Activated T-helper 9 cell treated with anti-CD3 and anti-CD28 coated beads, Interleukin-2, amount 50 U/mL, for 16 hours (primary cell): ENCODE results near the gene ARID1B.

Experiments used
- DNase-seq: peaks from one replicate; pipeline ENCODE4 v3.0.0-alpha.2; 2020; ENCODE audit warnings: low read depth

The ARID1B gene

DNA sequence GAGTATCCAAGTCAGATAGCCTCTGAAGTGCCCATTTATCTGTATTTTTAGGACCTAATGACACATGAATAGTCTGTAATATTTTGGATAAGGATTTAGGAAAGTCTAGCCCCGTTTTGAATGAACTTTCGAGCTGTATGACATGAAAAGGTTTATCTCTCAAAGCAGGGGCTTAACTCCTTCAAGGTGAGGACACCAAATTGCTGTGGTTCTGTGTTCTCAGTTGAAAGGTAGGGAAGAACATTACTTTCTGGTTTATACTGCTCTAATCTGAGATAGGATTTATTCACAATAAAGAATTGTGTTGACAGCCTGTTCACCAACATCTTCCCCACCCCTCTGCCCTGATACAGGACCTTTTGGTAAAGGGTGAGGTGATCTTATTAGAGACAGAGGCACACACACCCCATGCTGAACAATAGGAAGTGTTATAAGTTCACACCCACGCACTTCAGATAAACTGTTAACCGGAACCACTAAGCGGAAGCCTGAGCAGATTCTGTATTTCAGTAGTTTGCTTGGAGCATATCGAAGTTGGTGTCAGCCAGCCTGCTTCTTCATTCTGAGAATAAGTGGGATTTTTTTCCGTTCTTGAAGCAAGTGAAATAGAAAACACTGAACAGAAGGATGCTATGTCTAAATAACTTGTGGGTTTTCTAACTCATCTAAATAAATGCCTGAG is 322.9 kb downstream of the ARID1B start:
- peak; percentile 31 for DNase-seq

DNA sequence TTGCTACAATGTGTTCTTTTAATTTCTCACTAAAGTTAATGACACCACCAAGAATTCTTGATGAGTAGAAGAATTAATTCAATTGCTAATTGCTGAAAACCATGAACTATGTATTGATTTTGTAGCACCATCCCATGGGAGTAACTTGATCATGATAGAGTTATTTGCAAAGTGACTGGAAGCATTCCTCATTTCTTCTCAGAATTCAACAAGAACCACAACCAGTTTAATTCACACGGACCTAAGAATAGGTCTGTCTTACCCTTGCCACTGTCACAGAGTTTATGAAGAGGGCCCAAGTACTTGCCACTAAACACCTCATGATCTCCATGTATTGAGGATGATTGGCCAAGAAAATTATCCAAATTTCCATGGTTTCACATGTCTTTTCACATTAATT is 324.0 kb downstream of the ARID1B start:
- no peak for DNase-seq

DNA sequence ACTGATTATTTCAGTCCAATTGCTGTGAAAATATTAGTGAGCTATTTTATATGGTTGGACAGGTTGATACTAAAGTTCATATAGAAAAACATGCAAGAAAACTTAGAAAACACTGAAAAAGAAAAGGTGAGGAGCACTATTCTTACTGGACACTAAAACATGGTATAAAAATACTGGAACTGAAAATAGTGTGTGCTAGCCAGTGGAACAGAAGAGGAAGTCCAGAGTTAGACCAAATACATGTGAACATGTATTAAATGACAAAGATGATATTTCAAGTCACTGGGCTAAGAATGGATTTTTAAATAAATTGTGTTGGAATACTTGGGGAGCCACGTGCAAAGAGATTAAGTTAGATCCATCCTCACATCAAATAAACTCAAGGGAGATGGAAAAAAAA is 327.6 kb downstream of the ARID1B start:
- DNase-seq = no peak

DNA sequence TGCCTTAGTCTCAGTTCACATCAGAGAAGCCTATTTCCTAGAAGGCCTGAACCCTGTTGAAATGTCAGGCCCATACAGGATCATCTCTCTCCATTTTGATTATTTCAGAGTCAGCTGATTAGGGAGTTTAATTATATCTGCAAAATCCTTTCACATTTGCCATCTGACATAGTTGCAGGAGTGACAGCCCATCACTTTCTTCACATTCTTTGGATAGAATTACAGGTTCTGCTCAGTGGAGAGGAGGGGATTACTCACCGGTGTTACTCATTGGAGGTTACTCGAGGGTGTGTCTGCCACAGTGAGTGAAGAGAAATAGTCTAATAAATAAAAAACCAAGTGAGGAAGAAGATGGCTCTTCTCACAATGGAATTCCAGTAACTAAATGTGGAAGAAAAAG is 329.3 kb downstream of the ARID1B start:
- DNase-seq = no peak

DNA sequence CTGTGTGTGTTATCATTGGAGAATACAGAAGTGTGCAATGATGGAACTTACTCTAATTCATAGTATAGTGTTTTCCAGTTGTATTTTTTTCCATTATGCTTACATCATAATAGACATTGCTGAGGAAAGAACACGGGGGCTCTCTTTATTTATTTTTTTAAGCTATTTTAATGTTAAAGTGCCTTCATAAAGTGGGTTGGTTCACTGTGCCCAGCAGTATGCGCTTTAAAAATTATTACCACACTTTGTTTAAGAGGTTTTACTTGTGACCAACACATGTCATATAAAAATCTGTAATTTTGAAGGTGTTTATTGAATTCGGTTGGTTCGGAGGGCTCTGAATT is 330.4 kb downstream of the ARID1B start:
- no peak for DNase-seq

DNA sequence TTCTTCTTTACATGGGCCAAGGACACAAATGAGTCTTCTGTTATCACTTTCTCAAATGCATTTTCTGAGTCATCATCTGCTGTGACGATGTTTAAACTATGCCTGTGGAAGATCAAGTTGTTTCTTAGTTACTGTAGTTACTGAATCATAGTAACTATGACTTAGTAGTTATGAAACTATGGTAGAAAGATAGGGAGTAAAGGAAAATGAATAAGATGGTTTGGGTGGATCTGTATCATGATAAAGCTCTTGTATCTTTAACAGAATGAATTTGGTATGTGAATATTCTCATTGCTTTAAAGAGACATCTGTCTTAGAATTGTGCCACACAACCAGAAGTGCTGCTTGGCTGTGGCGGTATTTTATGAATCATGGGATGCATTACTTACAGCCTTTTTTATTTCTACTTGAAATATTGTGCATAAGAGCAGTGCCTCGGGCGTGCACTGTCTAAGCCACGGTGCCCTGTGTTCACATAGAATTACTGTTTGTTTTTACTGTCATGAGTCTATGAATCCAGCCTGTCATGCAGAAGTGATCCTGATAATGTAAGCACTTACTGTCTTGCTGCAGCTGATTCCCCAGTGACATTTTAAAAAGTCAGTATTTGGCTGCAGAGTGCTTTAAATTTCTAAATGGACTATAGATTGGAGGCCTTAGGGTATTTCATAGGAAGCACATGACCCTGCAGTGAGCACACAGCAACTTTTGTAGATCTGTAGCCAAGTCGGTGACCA is 330.9 kb downstream of the ARID1B start:
- no peak for DNase-seq

DNA sequence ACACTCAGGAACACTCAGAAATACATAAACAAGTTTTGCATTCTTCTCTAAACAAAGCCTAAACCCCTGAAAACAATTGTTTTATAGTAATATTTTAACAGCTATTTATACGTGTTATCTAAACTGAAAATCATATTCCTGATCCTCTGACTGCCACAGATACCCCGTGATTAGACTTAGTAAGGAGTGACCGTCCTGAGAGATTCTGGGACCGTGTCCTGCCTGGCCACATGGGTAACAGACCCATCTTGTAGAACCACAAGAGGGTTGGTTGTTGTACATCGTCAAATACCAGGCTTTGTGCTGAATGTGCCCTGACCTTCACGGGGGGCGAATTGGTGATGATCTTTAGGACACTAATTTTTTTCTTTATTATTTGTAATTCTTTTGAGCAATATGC is 331.7 kb downstream of the ARID1B start:
- DNase-seq = no peak

DNA sequence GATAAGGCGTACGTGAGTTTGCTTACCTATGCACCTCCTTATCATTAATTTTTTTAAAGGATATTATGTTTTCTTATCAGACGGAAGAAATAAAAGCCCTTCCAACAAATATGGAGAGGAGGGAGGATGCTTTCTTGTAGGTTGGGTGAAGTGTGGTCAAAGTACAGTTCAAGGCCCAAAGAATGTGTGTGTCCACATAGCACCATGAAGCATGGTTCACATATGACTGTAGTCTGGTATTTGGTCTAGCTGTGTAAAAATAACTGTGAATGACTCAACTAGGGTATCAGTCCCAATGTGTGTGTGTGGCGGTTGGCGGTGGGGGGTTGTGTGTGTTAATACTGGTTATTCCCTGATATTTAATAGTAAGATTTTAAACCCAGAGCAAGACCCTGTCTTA is 333.4 kb downstream of the ARID1B start:
- DNase-seq = no peak

DNA sequence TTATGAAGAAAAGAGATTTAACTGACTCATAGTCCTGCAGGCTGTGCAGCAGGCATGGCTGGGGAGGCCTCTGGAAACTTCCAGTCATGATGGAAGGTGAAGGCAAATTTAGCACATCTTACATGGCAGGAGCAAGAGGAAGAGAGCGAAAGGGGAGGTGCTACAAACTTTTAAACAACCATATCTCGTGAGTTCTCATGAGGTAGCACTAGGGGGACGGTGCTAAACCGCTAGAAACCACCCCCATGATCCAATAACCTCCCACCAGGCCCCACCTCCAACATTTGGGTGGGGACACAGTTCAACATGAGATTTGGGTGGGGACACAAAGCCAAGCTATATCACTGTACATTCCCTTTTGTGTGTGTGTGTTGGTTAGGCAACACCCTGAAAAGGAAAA is 336.2 kb downstream of the ARID1B start:
- DNase-seq = no peak

DNA sequence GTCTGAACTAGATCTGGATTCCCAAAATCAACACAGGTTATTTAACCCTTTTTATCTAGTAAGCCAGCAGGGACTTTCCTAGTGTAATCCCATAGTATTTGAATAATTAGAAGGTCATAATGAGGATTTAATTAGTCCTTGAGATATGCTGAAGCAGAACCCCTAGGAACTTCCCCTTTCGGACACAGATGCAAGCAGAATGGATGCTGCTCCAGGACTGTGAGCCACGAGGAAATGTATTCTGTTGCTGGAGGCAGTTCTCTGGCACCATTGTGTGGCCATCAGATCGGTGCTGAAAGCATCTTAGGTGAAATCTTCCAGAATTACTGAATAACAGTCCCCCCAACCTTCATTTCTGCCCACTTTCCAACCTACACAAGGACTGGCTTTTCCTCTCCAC is 339.2 kb downstream of the ARID1B start:
- no peak for DNase-seq

DNA sequence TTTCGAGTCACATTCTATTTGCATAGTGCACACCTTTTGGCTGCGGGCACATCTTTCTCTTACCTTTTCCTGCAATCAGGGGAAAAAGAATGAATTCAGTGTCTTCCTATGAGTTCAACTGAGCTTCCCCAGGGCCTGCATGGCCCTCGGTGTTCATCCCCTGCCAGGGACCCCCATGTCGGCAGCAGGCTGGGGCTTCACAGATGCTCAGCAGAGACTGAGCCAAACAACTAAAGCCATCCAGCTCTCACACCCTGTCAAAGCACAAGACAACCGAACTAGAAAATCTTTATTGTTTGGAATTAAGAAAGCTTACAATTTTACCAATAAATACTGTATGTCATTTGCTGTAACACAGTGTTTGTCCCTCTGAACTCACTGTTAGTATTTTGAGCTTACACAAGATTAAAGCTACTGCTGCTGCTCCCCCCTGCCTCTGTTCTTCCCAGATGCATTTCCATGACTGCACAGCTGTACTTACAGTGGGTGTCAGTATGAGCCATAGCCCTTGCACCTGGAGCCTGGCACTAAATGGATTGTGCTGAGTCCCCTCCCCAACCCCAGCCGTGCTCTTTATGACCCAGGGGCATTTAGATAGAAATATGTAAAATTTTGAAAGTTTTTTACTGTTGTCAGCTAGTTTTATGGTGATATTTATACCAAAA is 340.4 kb downstream of the ARID1B start:
- DNase-seq = no peak

DNA sequence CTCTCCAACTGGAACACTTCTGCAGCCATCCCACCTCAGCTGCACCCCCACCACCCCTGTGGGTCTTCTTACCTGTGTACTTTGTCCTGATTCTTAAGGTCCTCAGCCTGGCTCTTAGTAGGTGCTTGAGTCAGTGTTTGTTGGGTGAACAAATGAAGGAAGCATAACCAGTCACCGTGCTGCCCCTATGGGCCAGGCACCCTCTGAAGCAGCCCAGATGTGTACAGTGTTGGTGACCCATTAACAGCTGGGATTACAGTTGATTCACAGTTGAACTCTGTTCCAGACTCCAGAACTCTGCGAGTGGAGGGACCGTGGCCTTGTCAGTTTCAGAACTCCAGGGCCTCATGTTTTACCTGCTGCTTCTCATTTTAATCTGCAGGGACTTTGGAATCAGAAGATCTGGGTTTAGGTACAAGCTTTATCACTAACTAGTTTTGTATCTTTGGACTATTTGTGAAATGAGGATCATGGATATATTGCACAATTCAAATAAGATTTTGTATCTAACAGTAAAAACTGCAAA is 342.4 kb downstream of the ARID1B start:
- DNase-seq = no peak

DNA sequence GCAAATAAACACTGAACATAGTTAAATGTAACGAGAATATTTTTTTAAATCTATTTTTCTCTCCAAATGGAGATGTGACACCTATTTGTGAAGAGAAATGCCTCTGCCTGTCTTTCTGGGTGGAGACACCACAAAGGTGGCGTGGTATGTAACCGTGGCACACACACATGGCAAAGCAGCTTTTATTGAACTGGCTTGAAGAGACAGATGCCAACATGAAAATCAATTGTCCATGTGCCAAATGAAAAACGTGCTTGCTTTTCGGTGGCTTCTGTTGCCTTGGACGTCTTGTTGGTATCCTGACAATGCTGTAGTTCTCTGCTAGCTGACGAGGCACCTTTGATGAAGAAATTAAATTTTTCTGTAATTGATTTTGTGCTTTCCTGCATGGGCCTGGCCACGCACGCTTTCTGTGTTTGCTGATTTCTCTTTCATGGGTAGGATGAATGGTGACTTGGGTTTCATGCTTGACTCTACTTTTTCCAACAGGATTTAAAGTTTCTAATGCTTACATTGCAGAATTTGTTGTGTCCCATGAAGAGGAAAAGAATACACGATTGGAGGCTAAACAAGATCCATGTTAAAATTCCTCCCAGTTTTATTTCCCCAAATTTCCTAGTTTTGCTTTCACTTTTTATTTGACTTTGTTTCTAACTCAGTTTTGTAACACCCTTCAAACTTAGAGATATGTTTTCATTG is 343.5 kb downstream of the ARID1B start:
- no peak for DNase-seq

DNA sequence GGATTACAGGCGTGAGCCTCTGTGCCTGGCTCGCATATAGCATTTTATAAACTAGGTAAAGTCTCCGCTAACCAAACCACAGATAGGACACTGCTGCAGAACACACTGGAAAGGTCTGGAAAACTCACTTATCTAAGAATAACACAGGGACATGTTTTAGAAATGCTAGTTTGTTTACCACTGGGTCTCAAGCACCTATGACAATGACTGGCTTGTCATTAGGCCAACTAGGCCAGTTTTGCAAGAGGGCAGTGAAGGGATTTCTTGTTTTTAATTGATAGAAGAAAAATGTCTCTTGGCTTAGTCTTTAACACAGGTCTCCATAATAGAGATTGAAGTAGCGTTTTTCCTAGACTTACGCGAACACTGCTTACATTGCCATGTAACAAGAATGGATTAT is 344.7 kb downstream of the ARID1B start:
- DNase-seq = no peak

DNA sequence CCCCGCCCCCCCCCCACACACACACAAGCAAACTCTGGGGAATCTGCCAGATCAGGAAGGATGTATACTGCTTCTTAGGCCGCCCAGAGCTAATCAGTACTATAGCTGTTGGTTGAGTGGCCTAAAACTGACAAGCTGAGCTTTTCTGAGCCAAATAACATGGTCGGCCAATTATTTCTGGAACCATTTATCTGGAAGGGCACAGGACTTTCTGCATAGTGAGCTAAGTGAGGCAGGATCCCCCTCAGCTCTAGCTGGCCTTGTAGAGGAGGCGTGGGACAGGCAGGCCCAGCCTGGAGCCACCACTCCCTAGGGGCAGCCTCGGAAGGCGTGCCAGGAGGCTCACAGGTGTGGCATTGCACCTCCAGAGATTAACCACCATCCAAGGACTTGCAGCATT is 346.1 kb downstream of the ARID1B start:
- no peak for DNase-seq

DNA sequence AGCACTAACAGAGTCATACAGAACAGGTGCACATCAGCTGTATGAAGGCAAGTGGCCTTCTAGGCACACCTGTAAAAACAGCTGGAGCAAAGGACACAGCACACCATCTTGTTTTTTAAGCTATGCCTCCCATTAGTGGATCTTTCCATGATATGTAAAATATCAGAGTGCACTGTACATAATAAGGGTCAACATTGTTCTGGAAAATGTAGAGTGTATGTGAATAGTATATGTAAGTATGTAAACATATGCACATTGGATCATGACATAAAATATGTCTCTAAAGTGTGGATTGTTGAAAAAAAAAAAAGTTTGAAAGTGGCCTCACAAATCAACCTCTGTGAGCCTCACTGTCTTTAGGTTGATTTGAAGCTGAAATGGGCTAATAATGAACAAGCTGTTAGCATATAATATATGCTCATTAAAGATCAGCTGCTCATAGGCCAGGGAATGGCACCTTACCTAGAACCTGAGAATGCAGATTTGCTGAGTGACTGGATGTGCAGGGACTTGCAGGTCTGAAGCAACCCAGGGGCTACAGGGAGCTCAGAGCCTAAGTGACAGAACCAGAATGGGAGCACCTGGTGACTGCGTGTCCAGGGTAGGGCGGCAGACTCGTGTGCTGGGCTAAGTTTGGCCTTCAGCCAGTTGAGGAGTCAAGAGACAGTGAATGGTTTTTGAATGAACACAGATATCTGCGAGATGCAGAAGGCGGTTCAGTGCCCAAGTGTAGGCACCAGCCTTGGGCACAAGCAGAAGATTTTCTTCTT is 347.5 kb downstream of the ARID1B start:
- no peak for DNase-seq

DNA sequence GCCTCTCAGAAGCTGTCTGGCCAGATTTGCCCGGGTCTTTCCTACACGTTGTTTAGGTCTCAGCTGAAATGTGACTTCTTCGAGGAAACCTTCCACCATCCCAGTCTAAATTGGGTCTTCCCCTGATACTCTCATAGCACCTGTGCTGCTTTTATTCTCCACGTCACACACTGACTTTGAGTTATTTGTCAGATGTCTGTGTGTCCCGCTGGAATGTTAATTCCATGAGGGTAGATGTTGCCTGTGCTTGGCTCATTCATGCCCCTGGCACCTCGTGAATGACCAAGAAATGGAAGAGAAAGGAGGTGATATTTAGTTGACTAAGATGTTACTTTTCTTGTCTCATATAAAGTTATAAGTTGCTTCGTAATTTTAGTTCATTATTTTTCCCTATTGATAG is 348.4 kb downstream of the ARID1B start:
- no peak for DNase-seq

DNA sequence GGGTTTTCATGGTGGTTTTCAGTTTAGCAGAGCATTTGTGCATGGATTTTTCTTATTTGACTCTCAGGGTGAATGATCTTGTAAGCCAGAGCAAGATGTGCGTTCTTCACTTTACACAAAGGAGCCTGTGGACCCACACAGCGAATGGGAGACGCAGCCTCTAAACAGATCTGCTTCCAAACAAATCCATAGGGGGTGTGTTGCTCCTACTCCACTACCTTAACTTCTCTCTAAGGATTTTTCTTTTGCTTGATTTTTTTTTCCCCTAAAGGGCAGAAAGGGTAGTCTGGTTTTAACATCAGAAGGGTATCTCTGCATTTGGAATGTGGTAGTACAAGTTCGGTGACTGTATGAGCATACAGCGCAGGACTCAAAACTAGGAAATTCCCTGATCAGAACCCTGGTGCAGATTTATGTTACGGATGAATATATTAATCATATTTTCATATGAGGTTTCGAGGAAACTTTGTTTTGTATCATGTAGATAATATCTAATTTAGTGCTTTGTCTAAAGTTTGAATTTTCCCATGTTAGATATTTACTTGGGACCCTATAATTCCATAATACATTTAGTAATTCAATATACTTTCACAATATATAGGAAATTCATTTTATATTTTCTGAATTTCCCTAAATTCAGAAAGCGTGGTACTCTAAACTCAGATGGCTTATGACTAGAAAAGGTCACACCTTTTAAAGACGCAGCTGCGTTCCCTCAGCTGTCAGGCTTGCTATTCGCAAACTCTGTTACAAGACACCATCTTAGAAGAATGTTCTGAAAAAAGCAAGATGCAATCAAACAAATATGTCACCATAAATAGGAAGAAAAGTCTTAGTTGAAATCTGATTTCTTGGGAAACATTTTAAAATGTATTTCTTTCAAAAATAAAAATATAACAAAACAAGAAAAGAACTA is 349.3 kb downstream of the ARID1B start:
- DNase-seq = no peak

DNA sequence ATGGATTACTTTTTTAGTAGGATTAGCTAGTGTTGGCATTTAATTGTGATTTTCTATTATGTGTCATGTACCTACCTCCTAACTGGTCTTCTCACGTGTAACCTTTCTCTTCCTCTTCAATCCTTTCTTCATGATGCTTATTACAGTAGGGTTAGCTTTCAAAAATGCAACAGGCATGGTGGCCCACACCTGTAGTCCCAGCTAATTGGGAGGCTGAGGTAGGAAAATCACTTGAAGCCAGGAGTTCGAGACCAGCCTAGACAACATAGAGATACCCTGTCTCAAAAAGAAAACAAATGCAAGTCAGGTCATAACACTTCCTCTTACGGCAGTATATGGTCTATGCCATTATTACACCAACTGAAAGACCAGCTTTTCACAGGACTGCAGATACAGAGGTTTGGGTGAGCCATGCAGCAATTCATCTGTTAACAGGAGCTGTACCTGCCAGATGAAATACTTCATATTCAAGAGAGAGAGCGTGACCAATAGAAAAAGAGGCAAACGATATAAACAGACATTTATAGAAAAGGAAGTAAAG is 351.1 kb downstream of the ARID1B start:
- no peak for DNase-seq

DNA sequence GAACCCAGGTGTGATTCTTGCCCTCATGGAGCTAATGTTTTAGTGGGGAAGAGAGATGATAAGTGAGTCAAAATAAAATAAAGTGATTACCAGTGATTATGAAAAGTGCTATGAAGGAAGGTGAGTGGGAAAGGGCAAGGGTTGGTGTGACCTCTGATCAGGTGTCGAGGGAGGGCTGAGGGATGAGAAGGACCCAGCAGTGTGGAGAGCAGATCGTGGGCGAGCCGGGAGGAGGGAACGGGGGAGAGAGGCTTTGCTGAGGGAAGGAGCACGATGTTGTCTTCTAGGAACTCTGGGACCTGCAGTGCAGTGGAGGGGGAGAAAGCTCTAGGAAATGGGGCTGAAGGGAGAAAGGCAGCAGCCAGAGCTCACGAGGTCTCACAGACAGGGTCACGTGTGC is 354.1 kb downstream of the ARID1B start:
- no peak for DNase-seq

DNA sequence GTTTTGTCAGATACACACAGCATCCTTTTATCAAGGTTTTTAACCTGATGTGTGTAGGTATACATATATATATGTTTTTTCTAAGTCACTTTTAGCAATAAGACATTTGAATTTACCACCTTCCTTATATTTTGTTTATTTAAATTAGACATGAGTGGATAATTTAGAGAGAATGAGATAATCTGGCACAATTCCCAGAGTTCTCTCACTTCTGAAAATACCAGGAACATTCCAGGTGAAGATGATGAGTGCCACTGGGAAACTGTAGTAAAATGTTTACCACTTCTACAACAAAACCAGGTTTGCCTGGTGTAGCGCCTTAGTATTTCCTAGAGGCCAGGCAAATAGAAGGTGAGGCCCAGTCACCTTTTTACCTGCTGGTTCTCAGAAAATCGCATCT is 356.7 kb downstream of the ARID1B start:
- no peak for DNase-seq
